GF-D8 (cell line): ENCODE results near the gene FMO1.
"Not testable (repeated sequence)": the region's sequence is repeated elsewhere in the genome, so short reads cannot be mapped to it uniquely, and the experiment has no call there.

Source experiments
- DNase-seq: peaks from one replicate; lab custom pipeline; 2025; lab: John Stamatoyannopoulos, UW

FMO1 gene

GRCh38 chr1:171280599-171280998 is 32.3 kb downstream of the FMO1 start:
- DNase-seq: no peak

- no peak for DNase-seq
Measured at GRCh38 chr1:171286032-171286705, 37.9 kb downstream of the FMO1 start.

GRCh38 chr1:171290621-171291020 is 42.3 kb downstream of the FMO1 start:
- DNase-seq: no peak

DNA sequence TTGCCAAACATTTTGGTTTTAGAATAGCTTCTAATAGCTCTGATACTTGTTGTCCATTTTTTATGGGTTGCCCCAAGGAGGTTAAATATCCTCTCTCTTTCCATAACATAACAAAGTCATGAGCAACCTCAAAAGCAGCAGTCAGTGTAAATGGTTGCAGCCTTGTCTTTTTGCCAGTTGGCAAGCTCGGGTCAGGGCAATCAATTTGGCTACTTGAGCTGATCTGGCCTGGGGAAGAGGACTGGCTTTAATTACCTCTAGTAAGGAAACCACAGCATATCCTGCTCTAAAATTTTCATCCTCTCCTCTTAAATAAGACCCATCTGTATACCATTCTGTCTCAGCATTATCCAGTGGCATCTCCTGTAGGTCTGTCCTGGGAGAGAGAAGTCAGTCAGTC is 44.5 kb downstream of the FMO1 start:
- DNase-seq: no peak

DNA sequence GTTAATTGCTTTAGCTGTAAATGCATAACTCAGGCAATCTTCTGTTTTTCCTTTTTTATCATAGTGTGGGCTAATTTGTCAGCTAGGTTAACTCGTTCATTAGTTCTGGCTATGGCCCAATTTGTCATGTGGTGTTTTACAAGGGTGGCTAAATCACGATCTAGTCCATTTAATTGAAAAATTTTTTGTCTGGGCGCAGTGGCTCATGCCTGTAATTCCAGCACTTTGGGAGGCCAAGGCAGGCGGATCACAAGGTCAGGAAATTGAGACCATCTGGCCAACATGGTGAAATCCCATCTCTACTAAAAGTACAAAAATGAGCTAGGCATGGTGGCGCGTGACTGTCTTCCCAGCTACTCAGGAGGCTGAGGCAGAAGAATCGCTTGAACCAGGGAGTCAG is 47.1 kb downstream of the FMO1 start:
- DNase-seq: not testable (repeated sequence)

DNA sequence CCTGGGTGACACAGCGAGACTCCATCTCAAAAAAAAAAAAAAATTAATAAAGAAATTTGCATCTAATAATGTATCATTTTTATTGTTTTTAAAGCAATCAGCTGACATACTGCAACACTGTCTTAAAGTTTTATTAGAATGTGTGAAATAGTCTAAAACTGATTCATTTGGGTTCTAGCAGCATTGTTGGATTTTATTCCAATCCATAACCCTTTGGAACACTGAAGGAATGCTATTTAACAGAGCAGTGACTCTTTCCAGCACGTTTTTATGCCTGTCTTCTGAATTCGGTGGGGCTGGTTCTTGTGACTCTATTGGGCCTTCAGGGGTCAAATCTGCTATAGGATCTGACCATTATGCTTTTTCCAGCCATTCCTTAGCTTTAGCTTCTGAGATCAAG is 47.5 kb downstream of the FMO1 start:
- no peak for DNase-seq

- DNase-seq: no peak
Measured at GRCh38 chr1:171296897-171297296, 48.6 kb downstream of the FMO1 start.

DNA sequence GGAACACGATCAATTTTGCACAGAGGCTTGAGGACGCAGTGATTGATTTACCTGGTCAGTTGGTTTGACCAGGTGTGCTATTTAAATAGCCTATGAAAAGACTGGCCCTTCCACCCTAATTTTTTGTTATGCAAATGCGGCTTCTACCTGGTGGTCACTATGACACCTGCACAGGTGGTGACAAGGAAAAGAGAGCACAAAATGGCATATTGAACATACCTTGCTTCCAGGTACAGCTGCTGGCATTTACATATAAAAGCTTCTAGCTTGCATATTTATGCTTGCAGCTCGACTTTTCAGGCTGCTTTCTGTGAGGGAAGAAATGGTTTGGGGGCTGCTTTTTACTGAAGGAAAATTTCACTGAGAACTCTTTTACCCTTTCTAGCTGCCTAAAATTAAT is 50.4 kb downstream of the FMO1 start:
- DNase-seq: no peak

GRCh38 chr1:171299342-171299741 is 51.0 kb downstream of the FMO1 start:
- DNase-seq: no peak

DNA sequence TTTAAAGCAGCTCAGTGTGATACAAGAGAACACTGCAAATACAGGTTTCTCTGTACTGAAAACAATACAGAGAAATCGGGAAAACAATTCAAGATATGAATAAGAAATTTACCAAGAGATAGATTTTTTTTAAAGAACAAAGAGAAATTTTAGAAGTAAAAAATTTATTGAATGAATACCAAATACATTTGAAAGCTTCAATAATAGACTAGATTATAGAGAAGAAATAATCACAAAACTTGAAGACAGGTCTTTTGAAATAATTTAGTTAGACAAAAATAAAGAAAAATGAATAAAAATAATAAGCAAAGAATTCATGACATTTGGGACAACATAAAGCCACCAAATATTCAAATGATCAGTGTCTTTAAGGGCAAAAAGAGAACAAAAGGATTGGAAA is 52.1 kb downstream of the FMO1 start:
- no peak for DNase-seq

DNA sequence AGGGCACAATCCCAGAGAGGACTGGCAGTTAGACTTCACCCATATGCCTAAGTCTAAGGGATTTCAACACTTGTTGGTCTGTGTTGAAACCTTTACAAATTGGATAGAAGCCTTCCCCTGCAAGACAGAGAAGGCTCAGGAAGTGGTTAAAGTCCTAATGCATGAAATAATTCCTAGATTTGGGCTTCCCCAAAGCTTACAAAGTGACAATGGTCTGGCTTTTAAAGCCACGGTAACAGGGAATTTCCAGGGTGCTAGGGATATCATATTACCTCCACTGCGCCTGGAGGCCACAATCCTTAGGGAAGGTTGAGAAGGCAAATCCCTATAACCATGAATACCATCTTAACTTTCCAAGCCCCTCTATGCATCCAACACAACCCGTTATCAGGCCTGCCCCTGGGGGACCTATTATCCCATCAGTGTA is 62.4 kb downstream of the FMO1 start:
- DNase-seq: no peak

GRCh38 chr1:171311771-171312558 is 63.7 kb downstream of the FMO1 start:
- DNase-seq: no peak

- DNase-seq: no peak
Measured at GRCh38 chr1:171313319-171313834, 65.1 kb downstream of the FMO1 start.

GRCh38 chr1:171313835-171314320 is 65.6 kb downstream of the FMO1 start, which contains the start of gene FMO4:
TSS of gene FMO4 (plus strand) at chr1:171314183. CDS start at chr1:171319826, 5,643 bp downstream.
- DNase-seq: peak; percentile 96

DNA sequence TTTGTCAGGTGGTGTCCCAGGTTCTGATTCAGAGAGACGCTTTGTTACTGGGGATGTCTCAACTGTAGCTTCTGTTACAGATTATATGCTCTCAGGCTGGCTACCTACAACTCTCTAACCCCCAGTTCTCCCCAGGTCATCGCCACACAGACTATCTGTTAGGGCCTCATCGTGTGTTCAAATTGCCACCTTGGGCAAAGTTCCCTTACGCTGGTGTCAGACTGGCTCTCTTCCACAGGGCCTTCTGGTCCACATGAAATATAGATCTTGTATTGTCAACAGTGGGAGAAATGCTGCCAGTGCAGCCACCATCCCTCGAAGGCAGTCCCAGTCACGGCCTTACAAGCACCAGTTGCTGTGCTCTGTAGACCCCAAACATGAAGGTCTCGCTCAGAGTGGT is 81.0 kb downstream of the FMO1 start:
- no peak for DNase-seq

GRCh38 chr1:171334024-171334640 is 85.8 kb downstream of the FMO1 start:
- no peak for DNase-seq
